ENCODE data around the gene PATJ.

GRCh38 chr1:62037274-62037673 is 295.0 kb downstream of the PATJ start:
- TF ChIP-seq CTCF (IDR thresholded peaks at IDR 0.05) (no peak), USF2 (CRISPR knock-in tag; IDR thresholded peaks at IDR 0.05) (no peak), ZNF416 (CRISPR knock-in tag; IDR thresholded peaks at IDR 0.05) (no peak), ZNF425 (CRISPR knock-in tag; conservative IDR thresholded peaks at IDR 0.05) (no peak)

Data from WTC11 (cell line).